ENCODE results near the gene SNRNP25. TPM values are rescaled to one million over a fixed set of nuclear protein-coding genes. Genes with fewer than 3 reads are reported as not detected.

SNRNP25 gene
- total and polyA plus RNA-seq, 2 donors (not counting 1 experiment from before 2014, with no cell fraction given): 25.5 to 32.8 TPM

- Mint-ChIP-seq H3K4me1 (peaks cover 26% of the 10 kb centered on the region), H3K4me3 (peak overlapping the region; percentile 80), H3K9me3 (ENCODE audit: insufficient read depth) (no peaks in the 10 kb centered on the region), H3K27ac (peak overlapping the region; percentile 96), H3K27me3 (no peaks in the 10 kb centered on the region)
- H4K20me1 ChIP-seq (ENCODE audit: control insufficient read depth, insufficient read depth, low read length, poor library complexity, severe bottlenecking): peaks cover 9% of the 10 kb centered on the region
- H2AFZ ChIP-seq (ENCODE audit: insufficient read depth, low read depth, low read length, poor library complexity, severe bottlenecking): peak overlapping the region; percentile 46
- peak overlapping the region; percentile 86 to 93 for H3K27ac ChIP-seq (ENCODE audit: low read length in 2 of 2)
- no peaks in the 10 kb centered on the region for H3K27me3 ChIP-seq (replicated peaks in 1 of 4; ENCODE audit: control extremely low read depth in 1 of 4, control insufficient read depth in 3 of 4, insufficient read depth in 4 of 4, low read length in 3 of 4)
- H3K9ac ChIP-seq (ENCODE audit: low read length): peak overlapping the region; percentile 12
- peaks cover 13% of the 10 kb centered on the region for H3K79me2 ChIP-seq (ENCODE audit: control insufficient read depth, insufficient read depth, low read length)
- no peaks in the 10 kb centered on the region for H3K9me3 ChIP-seq (ENCODE audit: control extremely low read depth in 1 of 3, control insufficient read depth in 2 of 3, insufficient read depth in 1 of 3, low read length in 2 of 3)
- CTCF ChIA-PET: interaction anchor here (0.5 to 4.2 kb wide), 6 partner anchors 9 to 46 kb away, joined by 3 to 31 read pairs (median 5); partner anchors contain the start of gene RHBDF1
- peak; percentile 80 for ATAC-seq (ENCODE audit: low read depth)
- peak overlapping the region; percentile 67 for H3K4me2 ChIP-seq (replicated peaks; ENCODE audit: low read depth, low read length, poor library complexity, severe bottlenecking)
- no peak overlapping the region for H3K4me3 ChIP-seq (ENCODE audit: control extremely low read depth in 1 of 5, extremely low read depth in 1 of 5, insufficient read depth in 1 of 5, low read depth in 2 of 5, low read length in 4 of 5)
- peaks cover 21 to 26% of the 10 kb centered on the region in 2 donors for H3K4me1 ChIP-seq (ENCODE audit: control insufficient read depth in 2 of 2, insufficient read depth in 2 of 2, low read length in 2 of 2)
- intact Hi-C loops (cut with micrococcal nuclease): loop anchor here (1.0 kb wide), 1 partner anchor 20 kb away; no protein-coding TSS in a partner anchor
- 5% methylated on average over 6 of the region's 7 CpGs for WGBS (ENCODE audit: insufficient coverage)
- TF ChIP-seq CTCF (IDR thresholded peaks at IDR 0.05) (no peak), EZH2 (IDR thresholded peaks at IDR 0.05; ENCODE audit: borderline replicate concordance, insufficient read depth, low read depth, low read length, poor library complexity, severe bottlenecking) (no peak)
- POLR2A ChIA-PET: interaction anchor here (0.8 to 1.7 kb wide), 3 partner anchors 11 to 46 kb away, joined by 3 to 9 read pairs (median 4); no protein-coding TSS in a partner anchor
- H3K36me3 ChIP-seq (replicated peaks in 1 of 2; ENCODE audit: control extremely low read depth in 1 of 2, control insufficient read depth in 1 of 2, extremely low read depth in 1 of 2, insufficient read depth in 2 of 2, low read length in 1 of 2): peaks cover 0 to 46% of the 10 kb centered on the region in 2 experiments
- peak; percentile 87 for DNase-seq
Measured at GRCh38 chr16:84718-85406, 31.2 kb downstream of the SNRNP25 start.

- CTCF ChIA-PET: interaction anchor here (0.9 to 4.2 kb wide), 6 partner anchors 11 to 97 kb away, joined by 4 to 31 read pairs (median 5); partner anchors contain the start of gene RHBDF1
Measured at GRCh38 chr16:85407-85782, 31.8 kb downstream of the SNRNP25 start.

More at GRCh38 chr16:85407-85782, 31.8 kb downstream of the SNRNP25 start:
- Mint-ChIP-seq H3K4me3 (peak overlapping the region; percentile 80), H3K27ac (peak overlapping the region; percentile 96), H3K9me3 (ENCODE audit: insufficient read depth) (no peaks in the 10 kb centered on the region), H3K27me3 (no peaks in the 10 kb centered on the region), H3K4me1 (peaks cover 25% of the 10 kb centered on the region)
- Histone ChIP-seq H2AFZ (ENCODE audit: insufficient read depth, low read depth, low read length, poor library complexity, severe bottlenecking) (no peak overlapping the region), H3K27me3 (replicated peaks in 1 of 4; ENCODE audit: control extremely low read depth in 1 of 4, control insufficient read depth in 3 of 4, insufficient read depth in 4 of 4, low read length in 3 of 4) (no peaks in the 10 kb centered on the region), H3K79me2 (ENCODE audit: control insufficient read depth, insufficient read depth, low read length) (peaks cover 13% of the 10 kb centered on the region), H3K4me3 (ENCODE audit: control extremely low read depth in 1 of 5, extremely low read depth in 1 of 5, insufficient read depth in 1 of 5, low read depth in 2 of 5, low read length in 4 of 5) (no peak overlapping the region), H3K9me3 (ENCODE audit: control extremely low read depth in 1 of 3, control insufficient read depth in 2 of 3, insufficient read depth in 1 of 3, low read length in 2 of 3) (no peaks in the 10 kb centered on the region), H3K36me3 (replicated peaks in 1 of 2; ENCODE audit: control extremely low read depth in 1 of 2, control insufficient read depth in 1 of 2, extremely low read depth in 1 of 2, insufficient read depth in 2 of 2, low read length in 1 of 2) (peaks cover 0 to 44% of the 10 kb centered on the region in 2 experiments), H3K4me2 (replicated peaks; ENCODE audit: low read depth, low read length, poor library complexity, severe bottlenecking) (peak overlapping the region; percentile 67), H3K9ac (ENCODE audit: low read length) (peak overlapping the region; percentile 12), H4K20me1 (ENCODE audit: control insufficient read depth, insufficient read depth, low read length, poor library complexity, severe bottlenecking) (peaks cover 9% of the 10 kb centered on the region), H3K4me1 (ENCODE audit: control insufficient read depth in 2 of 2, insufficient read depth in 2 of 2, low read length in 2 of 2) (peaks cover 21 to 26% of the 10 kb centered on the region in 2 donors), H3K27ac (ENCODE audit: low read length in 2 of 2) (peak overlapping the region; percentile 86 to 93)
- intact Hi-C loops (cut with micrococcal nuclease): loop anchor here (1.0 kb wide), 1 partner anchor 20 kb away; no protein-coding TSS in a partner anchor
- WGBS (ENCODE audit: insufficient coverage): 75% methylated on average over 18 of the region's 18 CpGs
- ATAC-seq (ENCODE audit: low read depth) (no peak), DNase-seq (no peak)
- POLR2A ChIA-PET: interaction anchor here (1.1 to 1.7 kb wide), 2 partner anchors 19 to 47 kb away, joined by 4 to 9 read pairs; no protein-coding TSS in a partner anchor
- TF ChIP-seq CTCF (IDR thresholded peaks at IDR 0.05) (no peak), EZH2 (IDR thresholded peaks at IDR 0.05; ENCODE audit: borderline replicate concordance, insufficient read depth, low read depth, low read length, poor library complexity, severe bottlenecking) (no peak)

Data from B cell (primary cell).